Activated naive CD4-positive, alpha-beta T cell treated with anti-CD3 and anti-CD28 coated beads, Interleukin-2, amount 50 U/mL, for 16 hours (primary cell): ENCODE results near the gene NBPF6.
"Not testable (repeated sequence)": the region's sequence is repeated elsewhere in the genome, so short reads cannot be mapped to it uniquely, and the experiment has no call there.

Source experiments
- DNase-seq: peaks from one replicate; pipeline ENCODE4 v3.0.0-alpha.2; 2020

NBPF6 gene, protein sequence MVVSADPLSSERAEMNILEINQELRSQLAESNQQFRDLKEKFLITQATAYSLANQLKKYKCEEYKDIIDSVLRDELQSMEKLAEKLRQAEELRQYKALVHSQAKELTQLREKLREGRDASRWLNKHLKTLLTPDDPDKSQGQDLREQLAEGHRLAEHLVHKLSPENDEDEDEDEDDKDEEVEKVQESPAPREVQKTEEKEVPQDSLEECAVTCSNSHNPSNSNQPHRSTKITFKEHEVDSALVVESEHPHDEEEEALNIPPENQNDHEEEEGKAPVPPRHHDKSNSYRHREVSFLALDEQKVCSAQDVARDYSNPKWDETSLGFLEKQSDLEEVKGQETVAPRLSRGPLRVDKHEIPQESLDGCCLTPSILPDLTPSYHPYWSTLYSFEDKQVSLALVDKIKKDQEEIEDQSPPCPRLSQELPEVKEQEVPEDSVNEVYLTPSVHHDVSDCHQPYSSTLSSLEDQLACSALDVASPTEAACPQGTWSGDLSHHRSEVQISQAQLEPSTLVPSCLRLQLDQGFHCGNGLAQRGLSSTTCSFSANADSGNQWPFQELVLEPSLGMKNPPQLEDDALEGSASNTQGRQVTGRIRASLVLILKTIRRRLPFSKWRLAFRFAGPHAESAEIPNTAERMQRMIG

DNA sequence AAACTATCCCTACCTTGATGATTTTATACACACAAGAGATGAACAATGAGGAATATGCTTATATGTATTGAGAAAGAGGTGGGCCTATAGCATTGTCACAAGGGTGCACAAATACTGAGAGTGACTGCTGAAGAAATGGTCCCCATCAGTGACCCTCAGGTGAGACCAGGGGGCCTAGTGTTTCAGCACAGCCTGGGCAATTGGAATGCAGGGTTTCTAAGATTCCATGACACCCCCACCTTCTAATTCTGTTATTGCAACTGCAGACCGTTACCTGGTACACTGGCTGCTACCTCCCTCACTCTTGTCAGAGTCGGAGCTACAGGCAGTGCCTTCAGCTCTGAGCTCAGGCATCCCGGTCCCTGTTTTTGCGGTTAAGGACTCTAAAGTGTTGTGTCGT lies at the start of gene NBPF6:
Gene NBPF6, plus strand, starts transcription at position 301 of the 400 bp plus-strand sequence. CDS start 259 bp downstream, outside the sequence.
- not testable (repeated sequence) for DNase-seq

DNA sequence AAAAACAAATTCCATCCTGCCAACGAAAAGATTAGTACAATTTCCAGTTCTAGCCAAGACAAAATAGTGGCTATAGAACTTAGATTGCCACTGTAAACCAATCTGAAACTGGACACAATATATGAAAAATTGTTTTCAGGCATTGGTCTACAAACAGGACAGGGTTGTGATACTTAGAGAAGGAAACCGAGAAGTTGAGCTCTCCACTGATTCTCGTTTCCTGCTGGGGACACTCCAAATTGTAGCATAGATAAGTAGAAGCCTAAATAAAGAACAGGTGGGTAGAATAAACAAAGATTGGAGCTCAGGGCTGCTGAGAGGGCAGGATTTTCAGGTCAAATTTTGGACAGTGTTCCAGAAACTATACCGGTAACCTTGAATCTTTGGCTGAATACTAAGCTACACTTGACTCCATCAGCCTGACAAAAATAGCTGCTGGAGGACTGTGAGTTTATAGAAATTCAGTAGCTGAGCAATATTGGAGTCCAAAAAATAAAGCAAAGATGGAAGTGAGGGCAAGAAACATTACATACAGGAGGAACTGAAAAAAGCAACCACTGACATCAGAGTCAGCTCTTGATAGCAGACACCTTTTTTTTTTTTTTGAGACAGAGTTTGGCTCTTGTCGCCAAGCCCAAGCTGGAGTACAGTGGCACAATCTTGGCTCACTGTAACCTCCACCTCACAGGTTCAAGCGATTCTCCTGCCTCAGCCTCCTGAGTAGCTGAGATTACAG lies 38.9 kb upstream of the NBPF6 start:
- DNase-seq = not testable (repeated sequence)

DNA sequence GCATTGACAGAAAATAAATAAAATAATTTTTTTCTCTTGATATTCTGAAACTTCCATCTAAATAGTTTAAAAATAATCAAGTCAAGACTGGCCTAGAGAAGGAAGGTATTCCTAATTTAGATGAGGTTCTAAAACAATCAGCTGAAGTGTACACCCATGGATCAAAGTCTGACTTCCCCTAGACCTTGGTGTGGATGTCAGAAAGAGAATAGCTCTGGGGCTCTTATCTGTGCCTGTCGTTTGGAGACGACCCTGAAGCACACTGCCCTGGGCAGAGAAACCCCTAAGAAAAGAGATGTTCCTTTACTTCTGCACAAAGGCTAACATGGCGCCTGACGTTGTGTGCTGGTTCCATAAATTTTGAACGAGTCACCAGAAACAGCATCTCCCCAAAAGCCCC lies 30.0 kb upstream of the NBPF6 start:
- not testable (repeated sequence) for DNase-seq

DNA sequence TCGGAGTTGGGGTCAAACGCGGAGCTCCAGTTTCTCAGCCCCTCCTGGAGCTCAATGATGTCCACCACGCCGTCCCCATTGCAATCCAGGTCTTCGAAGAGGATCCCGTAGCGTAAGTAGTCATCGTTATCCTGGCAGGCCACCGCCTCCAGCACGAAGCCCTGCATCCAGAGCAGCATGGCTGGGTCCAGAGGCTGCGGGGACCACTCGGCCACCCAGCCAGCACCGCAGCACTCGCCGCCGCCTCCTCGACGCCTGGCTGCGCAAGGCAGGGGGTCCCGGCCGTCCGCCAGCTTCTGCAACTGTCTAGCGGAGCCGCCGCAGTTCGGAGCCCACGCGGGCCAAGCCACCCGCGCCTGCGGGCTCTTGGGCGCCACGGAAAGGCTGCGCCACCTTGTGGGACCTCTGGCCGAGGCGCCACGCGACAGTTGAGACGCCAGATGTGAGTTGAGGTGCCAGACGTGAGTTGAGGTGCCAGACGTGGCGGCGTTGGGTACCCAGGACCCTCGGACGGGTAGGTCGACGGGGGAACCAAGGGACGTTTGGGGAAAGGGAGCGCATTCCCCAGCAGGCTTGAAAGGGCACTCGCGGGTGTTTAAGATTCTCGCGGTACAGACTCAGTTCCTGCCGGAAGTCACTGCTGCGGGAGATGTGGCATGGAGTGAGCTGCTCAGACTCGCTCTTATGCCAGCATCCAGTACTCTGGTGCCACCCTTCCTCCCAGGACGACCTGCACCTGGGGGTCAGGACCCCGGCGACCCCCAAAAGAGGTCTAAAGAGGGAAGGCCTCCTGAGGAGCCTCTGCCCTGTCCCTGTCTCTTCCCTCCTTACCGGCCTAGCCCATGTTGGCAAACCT lies 28.9 kb upstream of the NBPF6 start:
- DNase-seq = not testable (repeated sequence)

DNA sequence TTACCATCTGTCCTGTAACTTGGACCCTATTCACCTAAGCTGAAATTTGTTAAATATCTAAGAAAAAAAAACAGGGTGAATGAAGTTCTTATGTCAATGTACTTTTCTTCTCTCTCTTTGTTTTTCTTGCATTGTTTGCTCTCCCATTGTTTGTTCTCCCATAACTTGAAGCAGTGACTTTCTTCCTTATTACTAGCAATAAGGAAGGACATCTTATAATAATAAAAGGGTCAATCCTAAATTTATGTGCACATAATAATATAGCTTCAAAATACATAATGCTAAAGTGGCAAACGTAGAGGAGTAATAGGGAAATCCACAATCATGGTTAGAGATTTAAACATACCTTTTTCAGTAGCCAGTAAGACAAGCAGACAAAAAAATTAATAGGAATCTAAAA lies 23.3 kb upstream of the NBPF6 start:
- not testable (repeated sequence) for DNase-seq

DNA sequence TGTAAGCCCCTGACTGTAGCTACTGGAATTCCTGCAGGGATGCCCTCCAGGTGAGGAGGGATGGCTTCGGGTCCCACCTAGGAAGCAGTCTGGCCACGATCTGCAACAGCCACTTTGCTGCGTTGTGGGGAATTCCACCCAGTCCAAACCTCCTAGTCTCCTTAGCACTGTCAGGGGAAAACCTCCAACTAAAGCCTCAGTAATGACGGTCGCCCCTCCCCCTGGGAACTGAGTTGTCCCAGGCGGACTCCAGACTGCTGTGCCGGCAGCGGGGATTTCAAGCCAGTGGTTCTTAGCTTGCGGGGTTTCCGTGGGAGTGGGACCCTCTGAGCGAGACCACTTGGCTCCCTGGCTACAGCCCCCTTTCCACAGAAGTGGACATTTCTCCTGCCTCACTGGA lies 18.1 kb upstream of the NBPF6 start:
- DNase-seq = not testable (repeated sequence)

DNA sequence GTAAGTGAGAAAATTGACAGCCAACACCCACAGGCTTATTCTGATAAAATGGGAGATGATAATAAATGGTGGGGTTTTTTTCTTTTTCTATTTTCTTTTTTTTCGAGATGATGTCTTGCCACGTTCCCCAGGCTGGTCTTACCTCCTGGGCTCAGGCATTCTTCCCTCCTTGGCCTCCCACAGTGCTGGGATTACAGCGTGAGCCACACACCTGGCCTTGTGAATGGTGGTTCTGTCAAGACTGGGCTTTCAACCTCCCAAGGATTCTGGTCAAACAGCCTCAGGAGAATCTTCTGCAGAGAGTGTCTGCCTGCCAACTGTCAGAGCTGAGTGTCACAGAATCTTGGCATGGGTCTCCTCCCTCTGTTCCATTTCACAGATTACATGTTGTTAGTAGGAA lies 16.7 kb upstream of the NBPF6 start:
- DNase-seq = not testable (repeated sequence)

DNA sequence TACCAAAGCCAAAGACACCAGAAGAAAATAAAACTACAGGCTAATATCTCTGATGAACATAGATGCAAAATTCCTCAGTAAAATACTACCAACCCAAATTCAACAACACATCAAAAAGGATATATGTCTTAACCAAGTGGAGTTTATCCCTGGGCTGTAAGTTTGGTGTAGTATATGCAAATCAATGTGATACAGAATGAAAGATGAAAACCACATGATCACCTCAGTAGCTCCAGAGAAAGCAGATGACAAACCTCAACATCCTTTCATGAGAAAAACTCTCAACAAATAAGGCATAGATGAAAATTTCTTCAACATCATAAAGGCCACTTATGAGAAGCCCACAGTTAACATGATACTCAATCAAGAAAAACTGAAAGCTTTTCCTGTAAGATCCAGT lies 11.6 kb upstream of the NBPF6 start:
- DNase-seq = not testable (repeated sequence)

DNA sequence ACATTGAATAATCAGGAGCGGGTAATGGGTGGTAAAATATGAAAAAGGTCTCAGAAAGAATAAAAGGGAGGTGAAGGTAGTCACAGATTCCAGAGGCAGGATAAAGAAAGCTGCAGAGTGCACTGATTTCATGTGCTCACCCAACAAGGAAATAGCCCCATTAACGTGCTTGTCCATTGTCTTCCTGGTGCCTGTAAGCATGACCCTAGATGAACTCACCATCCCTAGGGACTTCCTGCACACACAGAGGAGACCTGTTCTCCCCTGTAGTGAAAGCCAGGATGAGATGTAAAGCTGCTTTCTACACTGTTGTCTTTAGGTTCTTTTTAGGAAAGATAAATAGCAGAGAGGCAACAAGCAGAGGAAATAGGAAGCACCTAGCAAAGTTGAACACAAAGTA lies 4.4 kb downstream of the NBPF6 start:
- not testable (repeated sequence) for DNase-seq

DNA sequence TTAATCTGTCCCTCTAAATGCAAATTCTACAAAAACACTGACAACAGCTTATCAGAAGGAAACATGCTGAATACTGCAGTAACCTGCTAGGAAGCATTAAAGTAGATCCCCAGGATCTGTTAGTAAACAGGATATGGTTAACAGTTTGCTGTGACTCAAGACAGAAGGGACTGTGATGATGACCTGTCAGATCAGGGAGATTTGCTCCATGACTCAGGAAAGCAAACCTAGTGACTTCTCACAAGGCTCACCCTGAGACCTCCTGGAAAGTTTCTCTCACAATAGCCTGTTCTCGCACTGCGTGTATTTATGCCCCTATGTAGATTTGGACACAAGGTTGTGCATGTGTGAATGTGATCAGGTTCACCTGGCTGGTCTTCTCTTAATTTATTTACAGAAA lies 8.5 kb downstream of the NBPF6 start:
- DNase-seq = not testable (repeated sequence)

DNA sequence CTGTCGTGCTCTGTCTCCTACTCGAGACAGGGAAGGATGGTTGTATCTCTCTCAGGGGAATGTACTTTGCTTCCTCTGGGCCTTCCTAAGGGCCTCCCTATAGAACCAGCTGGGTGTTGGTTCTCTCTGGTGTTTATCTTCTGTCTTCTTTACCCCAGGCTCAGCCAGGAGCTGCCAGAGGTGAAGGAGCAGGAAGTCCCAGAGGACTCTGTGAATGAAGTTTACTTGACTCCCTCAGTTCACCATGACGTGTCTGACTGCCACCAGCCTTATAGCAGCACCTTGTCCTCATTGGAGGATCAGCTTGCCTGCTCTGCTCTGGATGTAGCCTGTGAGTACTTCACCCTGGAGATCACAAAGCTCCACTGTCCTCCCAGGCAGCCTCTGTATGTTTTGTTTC lies 11.6 kb downstream of the NBPF6 start:
- not testable (repeated sequence) for DNase-seq

DNA sequence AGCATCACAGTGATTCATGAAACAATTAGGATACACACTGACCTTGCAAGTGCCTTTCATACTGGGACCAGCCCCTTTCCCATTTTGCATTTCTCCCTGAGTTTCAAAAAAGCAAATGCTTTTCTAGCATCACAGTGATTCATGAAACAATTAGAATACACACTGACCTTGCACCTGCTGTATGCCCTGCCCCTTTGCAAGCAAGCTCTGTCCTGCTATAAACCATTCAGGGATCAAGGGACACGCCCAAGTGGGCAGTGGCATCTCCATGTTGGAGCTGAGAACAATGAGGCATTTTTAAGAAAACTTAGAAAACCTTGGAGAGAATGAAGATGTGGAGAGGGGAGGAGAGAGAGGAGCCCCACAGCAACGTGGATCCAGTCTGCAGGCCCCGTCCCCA lies 13.8 kb downstream of the NBPF6 start:
- not testable (repeated sequence) for DNase-seq

DNA sequence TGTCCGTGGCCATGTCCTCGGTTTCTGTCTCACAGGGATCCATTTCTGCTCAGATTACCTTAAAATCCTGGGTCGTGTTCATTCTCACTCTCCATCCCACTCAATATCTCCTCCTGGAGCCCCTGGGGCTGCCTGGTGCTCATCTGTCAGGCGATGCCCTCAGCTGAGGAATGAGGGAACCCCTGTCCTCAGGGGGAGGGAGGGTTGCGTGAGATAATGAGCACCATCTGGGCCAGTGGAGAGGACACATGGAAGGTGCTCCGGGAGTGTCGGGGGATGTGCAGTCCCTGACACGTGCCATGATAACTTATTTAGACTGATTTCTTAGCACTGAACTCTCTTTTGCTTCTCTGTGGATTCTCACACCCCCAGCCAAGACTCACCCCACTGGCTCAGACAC lies 16.0 kb downstream of the NBPF6 start:
- DNase-seq = not testable (repeated sequence)

DNA sequence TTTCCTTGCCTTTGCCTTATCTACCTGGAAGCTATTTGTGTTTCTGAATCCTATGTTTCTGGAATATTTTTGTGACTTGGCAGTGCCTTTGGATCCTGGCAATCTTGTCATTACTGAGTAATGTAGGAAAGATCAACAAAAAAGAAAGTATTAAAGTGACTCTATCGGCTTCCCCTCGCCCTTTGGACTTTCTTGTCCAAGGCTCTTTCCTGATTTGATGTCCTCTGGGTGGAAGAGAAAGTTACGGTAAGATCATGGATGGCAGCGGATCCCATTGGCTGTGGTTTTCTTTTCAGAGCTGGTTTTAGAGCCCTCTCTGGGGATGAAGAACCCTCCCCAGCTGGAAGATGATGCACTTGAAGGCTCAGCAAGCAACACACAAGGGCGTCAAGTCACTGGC lies 17.0 kb downstream of the NBPF6 start:
- DNase-seq = not testable (repeated sequence)

DNA sequence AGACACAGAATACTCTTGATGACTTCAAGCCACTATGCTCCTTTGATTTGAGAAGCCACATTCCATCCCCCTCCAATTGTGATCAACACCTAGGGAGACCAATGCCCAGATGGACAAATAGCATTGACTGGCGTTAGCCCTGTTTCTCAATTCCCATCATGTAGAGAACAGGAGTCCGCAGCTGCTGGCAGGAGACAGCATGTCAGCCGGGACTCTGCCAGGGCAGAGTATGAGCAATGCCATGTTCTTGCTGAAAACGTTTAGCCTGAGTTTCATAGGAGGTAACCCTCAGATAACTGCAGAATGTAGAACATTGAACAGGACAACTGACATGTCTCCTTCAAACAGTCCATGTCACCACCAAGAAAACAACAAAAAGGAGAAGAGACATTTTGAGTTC lies 20.6 kb downstream of the NBPF6 start:
- not testable (repeated sequence) for DNase-seq

DNA sequence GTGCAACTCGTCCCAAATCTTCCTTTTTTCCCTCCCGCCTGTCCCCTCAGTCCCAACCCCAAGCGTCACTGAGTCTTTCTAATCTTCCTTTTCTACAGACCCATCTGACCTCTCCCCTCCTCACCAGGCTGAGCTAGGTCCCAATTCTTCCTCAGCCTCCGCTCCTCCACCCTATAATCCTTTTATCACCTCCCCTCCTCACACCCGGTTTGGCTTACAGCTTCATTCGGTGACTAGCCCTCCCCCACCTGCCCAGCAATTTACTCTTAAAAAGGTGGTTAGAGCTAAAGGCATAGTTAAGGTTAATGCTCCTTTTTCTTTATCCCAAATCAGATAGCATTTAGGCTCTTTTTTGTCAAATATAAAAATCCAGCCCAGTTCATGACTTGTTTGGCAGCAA lies 24.4 kb downstream of the NBPF6 start:
- DNase-seq = not testable (repeated sequence)

DNA sequence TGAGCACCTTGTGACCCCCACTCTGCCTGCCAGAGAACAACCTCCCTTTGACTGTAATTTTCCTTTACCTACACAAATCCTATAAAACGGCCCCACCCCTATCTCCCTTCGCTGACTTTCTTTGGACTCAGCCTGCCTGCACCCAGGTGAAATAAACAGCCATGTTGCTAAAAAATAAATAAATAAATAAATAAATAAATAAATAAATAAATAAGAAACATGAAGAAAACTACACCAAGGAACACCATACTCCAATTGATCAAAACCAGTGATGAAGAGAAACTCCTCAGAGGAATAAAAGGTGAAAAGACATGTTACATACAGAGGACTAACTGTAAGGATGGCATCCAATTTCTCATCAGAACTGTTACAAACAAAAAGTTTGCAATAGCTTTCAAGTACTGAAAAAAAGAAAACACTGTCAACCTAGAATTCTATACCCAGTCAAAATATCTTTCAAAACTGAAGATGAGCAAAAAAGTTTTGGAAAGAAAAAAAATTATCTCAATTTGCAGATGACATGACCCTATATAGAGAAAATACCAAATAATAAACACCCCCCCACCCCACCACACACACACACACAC lies 28.4 kb downstream of the NBPF6 start:
- DNase-seq = no peak

DNA sequence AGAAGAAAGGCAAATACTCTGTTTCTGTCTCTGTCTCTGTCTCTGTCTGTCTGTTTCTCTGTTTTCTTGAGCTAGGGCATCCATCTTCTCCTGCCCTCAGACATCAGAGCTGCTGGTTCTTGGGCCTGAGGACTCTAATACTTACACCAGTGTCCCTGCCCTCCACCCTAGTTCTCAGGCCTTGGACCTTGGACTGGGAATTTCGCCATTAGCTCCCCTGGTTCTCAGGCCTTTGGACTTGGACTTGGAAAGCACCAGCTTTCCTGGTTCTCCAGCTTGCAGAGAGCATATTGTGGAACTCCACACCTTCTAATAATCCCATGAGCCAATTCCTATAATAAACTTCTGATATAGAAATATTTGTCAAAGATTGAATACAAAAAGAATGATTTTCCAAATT lies 32.6 kb downstream of the NBPF6 start:
- no peak for DNase-seq

DNA sequence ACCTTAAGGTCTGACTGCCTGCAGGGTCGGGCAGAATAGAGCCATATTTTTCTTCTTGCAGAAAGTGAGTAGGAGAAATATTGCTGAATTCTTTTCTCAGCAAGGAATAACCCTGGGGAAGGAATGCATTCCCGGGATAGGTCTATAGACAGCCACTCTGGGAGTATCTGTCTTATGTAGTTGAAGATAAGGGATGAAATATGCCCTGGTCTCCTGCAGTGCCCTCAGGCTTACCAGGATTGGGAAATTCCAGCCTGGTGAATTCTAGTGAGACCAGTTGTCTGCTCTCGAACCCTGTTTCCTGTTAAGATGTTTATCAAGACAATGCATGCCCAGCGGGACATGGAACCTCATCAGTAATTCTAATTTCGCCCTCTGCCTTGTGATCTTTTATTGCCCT lies 35.8 kb downstream of the NBPF6 start:
- DNase-seq = not testable (repeated sequence)

DNA sequence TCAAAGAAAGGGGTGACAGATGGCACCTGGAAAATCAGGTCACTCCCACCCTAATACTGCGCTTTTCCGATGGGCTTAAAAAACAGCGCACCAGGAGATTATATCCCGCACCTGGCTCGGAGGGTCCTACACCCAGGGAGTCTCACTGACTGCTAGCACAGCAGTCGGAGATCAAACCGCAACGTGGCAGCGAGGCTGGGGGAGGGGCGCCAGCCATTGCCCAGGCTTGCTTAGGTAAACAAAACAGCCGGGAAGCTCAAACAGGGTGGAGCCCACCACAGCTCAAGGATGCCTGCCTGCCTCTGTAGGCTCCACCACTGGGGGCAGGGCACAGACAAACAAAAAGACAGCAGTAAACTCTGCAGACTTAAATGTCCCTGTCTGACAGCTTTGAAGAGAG lies 36.6 kb downstream of the NBPF6 start:
- DNase-seq = not testable (repeated sequence)

DNA sequence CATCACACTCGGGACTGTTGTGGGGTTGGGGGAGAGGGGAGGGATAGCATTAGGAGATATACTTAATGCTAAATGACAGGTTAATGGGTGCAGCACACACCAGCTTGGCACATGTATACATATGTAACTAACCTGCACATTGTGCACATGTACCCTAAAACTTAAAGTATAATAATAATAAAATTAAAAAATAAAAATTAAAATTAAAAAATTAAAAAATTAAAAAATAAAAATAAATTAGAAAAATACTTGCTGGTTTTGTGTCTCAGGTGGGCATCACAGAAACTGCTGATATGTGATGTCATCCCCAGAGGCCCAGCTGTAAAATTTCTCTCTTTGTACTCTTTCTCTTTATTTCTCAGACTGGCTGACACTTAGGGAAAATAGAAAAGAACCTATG lies 44.9 kb downstream of the NBPF6 start:
- DNase-seq = not testable (repeated sequence)

DNA sequence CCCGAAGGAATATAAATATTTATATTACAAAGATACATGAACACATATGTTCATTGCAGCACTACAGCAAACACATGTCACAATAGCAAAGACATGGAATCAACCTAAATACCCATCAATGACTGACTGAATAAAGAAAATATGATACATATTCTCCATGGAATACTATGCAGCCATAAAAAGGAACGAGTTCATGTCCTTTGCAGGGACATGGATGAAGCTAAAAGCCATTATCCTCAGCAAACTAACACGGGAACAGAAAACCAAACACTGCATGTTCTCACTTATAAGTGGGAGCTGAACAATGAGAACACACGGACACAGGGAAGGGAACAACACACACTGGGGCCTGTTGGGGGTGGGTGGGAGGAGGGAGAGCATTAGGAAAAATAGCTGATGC lies 46.7 kb downstream of the NBPF6 start:
- not testable (repeated sequence) for DNase-seq
